NCI-H2227 (cell line): ENCODE data around the gene RNPEPL1.

Experiments used
- DNase-seq: peaks from one replicate; lab custom pipeline; 2025; ENCODE audit not compliant: unreplicated experiment; lab: John Stamatoyannopoulos, UW

Gene RNPEPL1

GRCh38 chr2:240563951-240564560 lies 4.2 kb upstream of the RNPEPL1 start:
- no peak for DNase-seq

GRCh38 chr2:240564561-240565332 lies 3.5 kb upstream of the RNPEPL1 start:
- no peak for DNase-seq

- peak; percentile 35 for DNase-seq
Measured at GRCh38 chr2:240565333-240566202, 2.7 kb upstream of the RNPEPL1 start.

GRCh38 chr2:240566203-240567136 lies 1.8 kb upstream of the RNPEPL1 start:
- DNase-seq: peak; percentile 86

GRCh38 chr2:240567137-240567871 lies 980 bp upstream of the RNPEPL1 start:
- no peak for DNase-seq

GRCh38 chr2:240568678-240569522 lies 616 bp downstream of the RNPEPL1 start:
- peak; percentile 70 for DNase-seq

GRCh38 chr2:240569523-240569997 lies 1.3 kb downstream of the RNPEPL1 start:
- DNase-seq: no peak

GRCh38 chr2:240569998-240570530 lies 1.8 kb downstream of the RNPEPL1 start:
- no peak for DNase-seq

GRCh38 chr2:240570531-240571313 lies 2.4 kb downstream of the RNPEPL1 start:
- DNase-seq: no peak

- DNase-seq: no peak
Measured at GRCh38 chr2:240571314-240571973, 3.2 kb downstream of the RNPEPL1 start.

- no peak for DNase-seq
Measured at GRCh38 chr2:240572141-240573031, 4.1 kb downstream of the RNPEPL1 start.

GRCh38 chr2:240573071-240573515 lies 4.8 kb downstream of the RNPEPL1 start:
- no peak for DNase-seq

GRCh38 chr2:240573516-240574385 lies 5.5 kb downstream of the RNPEPL1 start:
- DNase-seq: no peak

- no peak for DNase-seq
Measured at GRCh38 chr2:240574386-240575100, 6.3 kb downstream of the RNPEPL1 start.
